ENCODE measurements around the gene IRF7. TPM values are rescaled to one million over a fixed set of nuclear protein-coding genes. Genes with fewer than 3 reads are reported as not detected.

IRF7 gene
- total and polyA plus RNA-seq, 2 donors (not counting 3 experiments of a cell fraction or from before 2014, with no cell fraction given), result 12.6 to 14.7 TPM

GRCh38 chr11:567629-568292 lies 48.0 kb downstream of the IRF7 start:
- Histone ChIP-seq H3K4me3 (replicated peaks in 1 of 3; ENCODE audit: insufficient read depth in 1 of 3, low read depth in 1 of 3, low read length in 3 of 3) (peak overlapping the region; percentile 53 to 62 (median 60)), H2AFZ (ENCODE audit: low read depth, low read length) (peak overlapping the region; percentile 85), H3K9me3 (replicated peaks; ENCODE audit: control insufficient read depth, insufficient read depth, low read length) (no peaks in the 10 kb centered on the region), H3K79me2 (ENCODE audit: control insufficient read depth, insufficient read depth, low read length) (no peaks in the 10 kb centered on the region), H3K9me1 (replicated peaks; ENCODE audit: control insufficient read depth, extremely low read depth, insufficient read depth, low read length) (no peaks in the 10 kb centered on the region), H3K27ac (ENCODE audit: insufficient read depth, low read depth, low read length) (no peak overlapping the region), H3K27me3 (ENCODE audit: control insufficient read depth in 2 of 2, insufficient read depth in 2 of 2, low read length in 2 of 2) (no peaks in the 10 kb centered on the region), H3K36me3 (ENCODE audit: control insufficient read depth in 2 of 2, extremely low read depth in 1 of 2, insufficient read depth in 2 of 2, low read length in 2 of 2) (peaks cover 0 to 2% of the 10 kb centered on the region in 2 experiments), H3K4me2 (ENCODE audit: insufficient read depth, low read length) (peak overlapping the region; percentile 64), H4K20me1 (replicated peaks; ENCODE audit: control insufficient read depth, extremely low read depth, insufficient read depth, low read length) (no peaks in the 10 kb centered on the region), H3K9ac (replicated peaks; ENCODE audit: extremely low read depth, insufficient read depth, low read length) (peak overlapping the region; percentile 41), H3K4me1 (ENCODE audit: control insufficient read depth, extremely low read depth, insufficient read depth, low read length) (peaks cover 11% of the 10 kb centered on the region)
- FAIRE-seq, result no peak
- dilution Hi-C loops (cut with MboI; ENCODE audit: extremely low pct_ligation_motif_present, low sequenced_read_pairs) (no loop called here), intact Hi-C loops (cut with micrococcal nuclease) (no loop called here)
- no TSS peak for BruUV-seq (replicated peaks)
- ChIA-PET POLR2A (interaction anchor here (0.7 kb wide), 1 partner anchor 48 kb away, joined by 3 read pairs; no protein-coding TSS in a partner anchor), CTCF (interaction anchor here (1.8 kb wide), 1 partner anchor 13 kb away, joined by 6 read pairs; no protein-coding TSS in a partner anchor)
- no peak for TF ChIP-seq MAX (IDR thresholded peaks at IDR 0.05; ENCODE audit: insufficient read depth, insufficient read length)
- no peak for TF ChIP-seq POLR2AphosphoS5 (IDR thresholded peaks at IDR 0.05; ENCODE audit: insufficient read depth, low read depth, low read length)
- no peak for TF ChIP-seq GATA2 (IDR thresholded peaks at IDR 0.05; ENCODE audit: insufficient read depth, insufficient read length, low read depth, low read length)
- DNase-seq (ENCODE audit: low read depth, low spot score), result no peak

- BruUV-seq (replicated peaks), result no TSS peak
- ChIA-PET CTCF (interaction anchor here (1.8 kb wide), 1 partner anchor 12 kb away, joined by 6 read pairs; no protein-coding TSS in a partner anchor), POLR2A (no interaction called here)
- no peak overlapping the region for H3K27ac ChIP-seq (ENCODE audit: insufficient read depth, low read depth, low read length)
- H3K27me3 ChIP-seq (ENCODE audit: control insufficient read depth in 2 of 2, insufficient read depth in 2 of 2, low read length in 2 of 2), result no peaks in the 10 kb centered on the region
- H3K4me1 ChIP-seq (ENCODE audit: control insufficient read depth, extremely low read depth, insufficient read depth, low read length), result peaks cover 11% of the 10 kb centered on the region
- H2AFZ ChIP-seq (ENCODE audit: low read depth, low read length), result no peak overlapping the region
- H3K36me3 ChIP-seq (ENCODE audit: control insufficient read depth in 2 of 2, extremely low read depth in 1 of 2, insufficient read depth in 2 of 2, low read length in 2 of 2), result peaks cover 0 to 2% of the 10 kb centered on the region in 2 experiments
- no peaks in the 10 kb centered on the region for H4K20me1 ChIP-seq (replicated peaks; ENCODE audit: control insufficient read depth, extremely low read depth, insufficient read depth, low read length)
- H3K9ac ChIP-seq (replicated peaks; ENCODE audit: extremely low read depth, insufficient read depth, low read length), result no peak overlapping the region
- H3K9me1 ChIP-seq (replicated peaks; ENCODE audit: control insufficient read depth, extremely low read depth, insufficient read depth, low read length), result no peaks in the 10 kb centered on the region
- FAIRE-seq, result no peak
- H3K9me3 ChIP-seq (replicated peaks; ENCODE audit: control insufficient read depth, insufficient read depth, low read length), result no peaks in the 10 kb centered on the region
- no peak for TF ChIP-seq JUN (IDR thresholded peaks at IDR 0.05; ENCODE audit: borderline replicate concordance, insufficient read depth, insufficient read length, low read depth)
- no peak for TF ChIP-seq EZH2 (IDR thresholded peaks at IDR 0.05; ENCODE audit: borderline replicate concordance, low read depth, low read length, severe bottlenecking)
- TF ChIP-seq MAX (IDR thresholded peaks at IDR 0.05; ENCODE audit: insufficient read depth, insufficient read length), result no peak
- TF ChIP-seq POLR2AphosphoS5 (IDR thresholded peaks at IDR 0.05; ENCODE audit: insufficient read depth, low read depth, low read length), result no peak
- no peak for TF ChIP-seq FOS (IDR thresholded peaks at IDR 0.05; ENCODE audit: borderline replicate concordance, insufficient read depth, low read length)
- TF ChIP-seq MYC (IDR thresholded peaks at IDR 0.05; ENCODE audit: low read depth, low read length), result no peak
- TF ChIP-seq CTCF (IDR thresholded peaks at IDR 0.05; ENCODE audit: extremely low read depth in 1 of 2, insufficient read depth in 1 of 2, low read depth in 1 of 2, low read length in 2 of 2), result no peak
- TF ChIP-seq GATA2 (IDR thresholded peaks at IDR 0.05; ENCODE audit: insufficient read depth, insufficient read length, low read depth, low read length), result no peak
- no peak for TF ChIP-seq POLR2A (IDR thresholded peaks at IDR 0.05; ENCODE audit: low read depth, low read length)
- dilution Hi-C loops (cut with MboI; ENCODE audit: extremely low pct_ligation_motif_present, low sequenced_read_pairs), result no loop called here
- DNase-seq (ENCODE audit: low read depth, low spot score), result no peak
- H3K4me3 ChIP-seq (replicated peaks in 1 of 3; ENCODE audit: insufficient read depth in 1 of 3, low read depth in 1 of 3, low read length in 3 of 3), result no peak overlapping the region
- no peak overlapping the region for H3K4me2 ChIP-seq (ENCODE audit: insufficient read depth, low read length)
- no peaks in the 10 kb centered on the region for H3K79me2 ChIP-seq (ENCODE audit: control insufficient read depth, insufficient read depth, low read length)
- intact Hi-C loops (cut with micrococcal nuclease), result no loop called here
Observed at GRCh38 chr11:567011-567628, 48.6 kb downstream of the IRF7 start.
